Measurements from ENCODE around the gene LIPC. TPM values are rescaled to one million over a fixed set of nuclear protein-coding genes. Genes with fewer than 3 reads are reported as not detected.

The LIPC gene
- total and polyA plus RNA-seq, 8 donors = 0.23 to 7.5 (median 0.76) TPM; not detected in 4

DNA sequence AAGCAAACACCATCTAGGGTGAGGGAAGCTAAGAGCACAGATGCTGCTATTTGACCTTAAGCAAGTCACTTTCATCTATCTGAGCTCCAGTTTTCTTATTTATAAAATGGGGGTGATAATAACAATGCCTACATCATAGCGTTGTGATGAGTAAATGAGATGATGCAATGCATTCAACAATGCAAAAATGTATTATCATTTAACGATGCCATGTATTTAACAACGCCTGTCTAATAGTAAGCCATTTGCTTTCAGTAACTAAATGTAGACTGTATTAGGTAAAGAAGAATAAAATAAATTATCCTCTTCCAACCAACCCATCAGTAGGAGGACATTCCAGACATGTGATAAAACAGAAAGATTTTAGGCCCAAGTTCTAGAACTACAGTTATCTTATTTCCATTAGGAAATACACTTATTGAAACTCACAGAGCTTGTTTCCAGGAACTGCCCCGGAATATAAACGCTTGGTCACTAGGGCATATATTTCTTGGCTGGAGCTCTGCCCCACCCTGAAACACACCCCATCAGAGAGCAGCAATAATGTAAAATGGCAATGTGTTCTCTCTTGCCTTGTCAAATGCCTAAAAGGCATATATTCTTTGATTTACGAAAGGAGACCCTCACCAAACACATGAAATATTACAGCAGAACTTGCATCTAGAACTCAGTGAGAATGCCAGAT, 128.3 kb downstream of the LIPC start:
- Histone ChIP-seq H3K9me3 (no peaks in the 10 kb centered on the region), H3K4me3 (no peak overlapping the region), H3K27me3 (no peaks in the 10 kb centered on the region), H3K27ac (no peak overlapping the region), H3K4me1 (peaks cover 0 to 5% (median 0%) of the 10 kb centered on the region in 4 donors), H3K36me3 (no peaks in the 10 kb centered on the region)
- TF ChIP-seq CTCF (IDR thresholded peaks at IDR 0.05) (no peak), POLR2AphosphoS5 (IDR thresholded peaks at IDR 0.05) (no peak), POLR2A (IDR thresholded peaks at IDR 0.05) (no peak), EP300 (IDR thresholded peaks at IDR 0.05) (no peak)
- WGBS, 5 donors = 69 to 73% (median 71%) methylated on average over 6 of the region's 6 CpGs
- peak in 1 of 2 donors; percentile 47 for DNase-seq
- intact Hi-C loops (cut with DNase I; ENCODE audit: low total_unique reads) = no loop called here

GRCh38 chr15:58561321-58561720, 129.5 kb downstream of the LIPC start:
- H3K4me3 ChIP-seq = no peak overlapping the region
- WGBS, 5 donors = 0 to 24% (median 0%) methylated on average over 1 of the region's 1 CpG
- no peak overlapping the region for H3K27ac ChIP-seq
- no peaks in the 10 kb centered on the region for H3K36me3 ChIP-seq
- no peak for DNase-seq
- no peaks in the 10 kb centered on the region for H3K4me1 ChIP-seq
- intact Hi-C loops (cut with DNase I; ENCODE audit: low total_unique reads) = no loop called here
- TF ChIP-seq POLR2AphosphoS5 (IDR thresholded peaks at IDR 0.05) = no peak
- TF ChIP-seq EP300 (IDR thresholded peaks at IDR 0.05) = no peak
- no peak for TF ChIP-seq POLR2A (IDR thresholded peaks at IDR 0.05)
- TF ChIP-seq CTCF (IDR thresholded peaks at IDR 0.05) = no peak
- no peaks in the 10 kb centered on the region for H3K27me3 ChIP-seq
- no peaks in the 10 kb centered on the region for H3K9me3 ChIP-seq

- H3K36me3 ChIP-seq = no peaks in the 10 kb centered on the region
- WGBS, 5 donors = 43 to 97% (median 81%) methylated on average over 3 of the region's 3 CpGs
- no peak overlapping the region for H3K4me3 ChIP-seq
- no peak for TF ChIP-seq POLR2A (IDR thresholded peaks at IDR 0.05)
- no peak overlapping the region for H3K27ac ChIP-seq
- no peak for DNase-seq
- no peaks in the 10 kb centered on the region for H3K4me1 ChIP-seq
- H3K27me3 ChIP-seq = no peaks in the 10 kb centered on the region
- intact Hi-C loops (cut with DNase I; ENCODE audit: low total_unique reads) = no loop called here
- H3K9me3 ChIP-seq = no peaks in the 10 kb centered on the region
These were observed 130.3 kb downstream of the LIPC start for GRCh38 chr15:58562135-58562534.

DNA sequence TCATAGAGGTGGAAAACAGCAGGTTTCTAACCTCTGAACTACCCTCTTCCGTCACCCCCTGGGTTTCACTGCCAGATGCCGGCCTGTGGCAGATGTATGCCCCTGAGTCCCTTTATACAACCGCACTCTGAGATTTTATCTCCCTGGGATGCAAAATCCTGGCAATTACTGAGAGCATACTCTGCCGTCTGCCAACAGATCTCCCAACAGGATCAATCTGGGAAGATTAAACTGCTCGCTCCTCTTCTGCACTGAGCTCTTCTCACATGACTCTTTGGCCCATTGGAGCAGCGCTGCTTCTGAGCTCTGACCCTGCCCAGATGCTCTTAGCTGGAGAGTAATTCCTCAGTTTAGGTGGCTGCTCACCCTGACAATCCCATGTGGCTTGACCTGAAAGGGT, 133.2 kb downstream of the LIPC start:
- intact Hi-C loops (cut with DNase I; ENCODE audit: low total_unique reads) = no loop called here
- Histone ChIP-seq H3K9me3 (no peaks in the 10 kb centered on the region), H3K36me3 (no peaks in the 10 kb centered on the region), H3K4me1 (no peaks in the 10 kb centered on the region), H3K27me3 (no peaks in the 10 kb centered on the region), H3K4me3 (no peak overlapping the region), H3K27ac (no peak overlapping the region)
- WGBS, 5 donors = 65 to 97% (median 77%) methylated on average over 5 to 6 of the region's 6 CpGs
- no peak for DNase-seq
- TF ChIP-seq CTCF (IDR thresholded peaks at IDR 0.05) (no peak), POLR2A (IDR thresholded peaks at IDR 0.05) (no peak), EP300 (IDR thresholded peaks at IDR 0.05) (no peak), POLR2AphosphoS5 (IDR thresholded peaks at IDR 0.05) (no peak)

GRCh38 chr15:58565619-58566018, 133.8 kb downstream of the LIPC start:
- WGBS, 5 donors = 64 to 72% (median 69%) methylated on average over 4 of the region's 4 CpGs
- DNase-seq = no peak
- Histone ChIP-seq H3K27ac (no peak overlapping the region), H3K4me1 (no peaks in the 10 kb centered on the region), H3K27me3 (no peaks in the 10 kb centered on the region), H3K36me3 (no peaks in the 10 kb centered on the region), H3K4me3 (no peak overlapping the region), H3K9me3 (no peaks in the 10 kb centered on the region)
- intact Hi-C loops (cut with DNase I; ENCODE audit: low total_unique reads) = no loop called here
- no peak for TF ChIP-seq EP300 (IDR thresholded peaks at IDR 0.05)
- TF ChIP-seq POLR2A (IDR thresholded peaks at IDR 0.05) = no peak
- no peak for TF ChIP-seq CTCF (IDR thresholded peaks at IDR 0.05)
- no peak for TF ChIP-seq POLR2AphosphoS5 (IDR thresholded peaks at IDR 0.05)

Measured in stomach (tissue), 9 donors.